GM21447 (cell line): Measurements from ENCODE around the gene LHB.
"Not testable (repeated sequence)": the region's sequence is repeated elsewhere in the genome, so short reads cannot be mapped to it uniquely, and the experiment has no call there.

ENCODE experiments used
- ATAC-seq: cut with Tn5 transposase; IDR thresholded peaks from one replicate; pipeline ENCODE4 v1.9.1; 2021; ENCODE audit not compliant: unreplicated experiment

LHB gene

DNA sequence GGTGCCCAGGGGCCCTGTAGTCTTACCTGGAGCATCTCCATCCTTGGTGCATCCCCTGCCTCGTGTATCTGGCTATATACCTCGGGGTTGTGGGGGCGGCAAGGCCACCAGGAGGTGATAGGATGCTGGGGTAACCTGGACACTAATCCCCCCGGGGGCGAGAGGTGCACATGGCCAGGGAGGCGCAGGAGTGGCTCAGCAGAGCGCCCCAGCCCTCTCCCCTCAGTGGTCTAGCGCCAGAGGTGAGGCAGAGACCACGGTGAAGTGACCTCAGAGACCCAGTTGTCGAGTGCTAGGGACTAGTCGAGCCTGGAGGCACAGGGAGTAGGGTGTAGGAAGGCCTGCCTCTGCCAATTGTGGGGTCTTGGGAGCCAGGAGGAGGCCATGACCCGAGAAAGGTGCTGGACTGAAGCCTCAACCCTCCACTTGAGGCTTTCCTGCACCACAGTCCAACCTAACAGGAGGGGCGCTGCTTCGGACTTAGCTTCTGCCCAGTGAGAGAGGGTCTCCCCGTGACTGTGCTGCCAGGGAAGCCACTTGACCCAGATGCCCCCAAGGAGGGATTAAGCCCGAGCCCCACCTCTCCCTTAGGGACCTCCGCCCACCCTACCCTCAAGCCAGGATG lies at the start of gene LHB:
Gene LHB, minus strand, starts transcription at position 51 of the 625 bp plus-strand sequence. Its CDS starts 10 bp downstream, at position 41.
- ATAC-seq = no peak

DNA sequence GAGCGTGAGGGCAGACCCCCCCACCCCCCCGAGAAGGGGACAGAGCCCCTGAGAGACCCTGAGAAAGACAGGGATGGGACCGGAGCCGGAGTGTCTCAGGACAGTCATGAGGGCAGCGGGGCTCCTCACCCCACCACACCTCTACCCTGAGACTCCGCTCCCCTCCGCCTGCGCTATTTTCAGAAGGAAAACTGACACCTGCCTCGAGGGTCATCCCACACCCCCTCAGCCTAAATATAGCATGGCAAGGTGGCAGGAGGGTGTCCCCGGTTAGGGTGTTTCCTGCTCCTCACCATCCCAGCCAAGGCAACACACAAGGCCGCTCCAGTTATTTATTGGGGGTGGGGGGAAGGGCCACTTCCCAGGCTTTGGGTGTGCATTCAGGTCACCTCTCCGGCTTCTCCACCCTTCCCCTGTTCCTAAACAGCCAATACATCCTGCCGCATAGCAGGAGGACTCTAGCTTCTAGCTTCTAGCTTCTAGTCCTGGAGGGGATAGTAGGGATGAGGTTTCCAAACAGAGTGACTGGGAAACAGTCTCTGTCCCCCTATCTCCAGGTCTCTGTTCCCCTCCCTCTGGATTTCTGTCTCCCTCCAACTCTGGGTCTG lies 49.1 kb upstream of the LHB start:
- no peak for ATAC-seq

DNA sequence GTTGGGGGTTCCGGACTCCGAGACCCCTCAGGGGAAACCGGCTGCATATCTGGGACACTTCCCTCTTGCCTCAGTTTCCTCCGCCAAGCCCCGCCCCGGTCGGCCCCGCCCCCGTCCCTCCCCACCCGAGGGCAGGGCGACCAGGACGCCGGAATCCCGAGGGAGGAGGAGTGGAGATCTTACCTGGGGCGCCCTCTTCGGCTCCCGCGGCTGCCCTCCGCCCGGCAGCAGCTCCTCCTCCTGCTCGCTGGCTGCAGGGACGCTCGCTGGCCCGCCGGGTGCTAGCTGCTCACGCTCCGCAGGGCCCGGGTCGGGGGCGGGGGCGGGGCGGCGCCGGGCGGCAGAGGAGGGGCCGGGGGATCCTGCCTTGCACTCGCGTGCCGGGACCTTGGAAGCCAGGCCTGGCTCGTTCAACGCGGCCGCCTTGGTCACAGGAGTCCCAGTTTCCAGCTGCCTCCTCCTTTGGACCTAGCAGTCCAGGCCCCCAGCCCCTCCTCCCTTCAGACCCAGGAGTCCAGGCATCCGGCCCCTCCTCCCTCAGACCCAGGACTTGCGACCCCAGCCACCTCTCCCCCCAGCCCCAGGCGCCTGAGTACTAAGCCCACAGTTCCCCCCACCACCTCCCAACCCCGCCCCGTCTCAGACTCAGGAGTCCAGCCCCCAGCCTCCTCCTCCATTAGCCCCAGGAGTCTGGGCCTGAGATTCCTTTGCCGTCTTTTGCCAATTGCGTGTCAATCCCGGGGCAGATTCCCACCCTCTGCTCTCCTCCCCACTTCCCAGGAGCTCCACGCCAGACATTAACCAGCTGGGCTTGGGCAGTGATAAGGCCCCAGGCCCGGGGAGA lies 48.1 kb upstream of the LHB start, which contains the start of gene NTF4:
Gene NTF4, minus strand, starts transcription at position 51 of the 844 bp plus-strand sequence. CDS start 2,821 bp downstream, outside the sequence.
- ATAC-seq = no peak

DNA sequence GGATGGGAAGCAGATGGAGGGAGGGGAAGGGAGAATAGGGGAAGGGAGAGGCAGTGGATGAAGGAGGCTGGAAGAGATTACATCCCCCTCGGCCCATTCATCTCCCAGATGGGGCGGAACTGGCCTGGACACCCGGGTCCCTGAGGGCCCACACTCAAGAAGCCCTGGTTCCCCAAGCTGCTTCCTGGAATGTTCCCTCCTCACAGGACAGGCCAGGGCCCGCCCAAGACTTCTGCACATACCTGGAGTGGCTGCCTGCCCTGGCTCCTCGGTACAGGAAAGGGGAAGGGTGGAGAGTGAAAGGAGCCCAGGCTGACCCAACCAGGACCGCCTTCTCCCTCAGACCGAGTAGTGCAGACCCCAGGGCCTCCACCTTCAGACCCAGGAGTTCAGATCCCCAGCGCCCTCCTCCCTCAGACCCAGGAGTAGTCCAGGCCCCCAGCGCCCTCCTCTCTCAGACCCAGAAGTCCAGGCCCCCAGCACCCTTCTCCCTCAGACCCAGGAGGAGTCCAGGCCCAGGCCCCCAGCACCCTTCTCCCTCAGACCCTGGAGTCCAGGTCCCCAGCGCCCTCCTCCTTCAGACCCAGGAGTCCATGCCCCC lies 47.2 kb upstream of the LHB start:
- no peak for ATAC-seq

DNA sequence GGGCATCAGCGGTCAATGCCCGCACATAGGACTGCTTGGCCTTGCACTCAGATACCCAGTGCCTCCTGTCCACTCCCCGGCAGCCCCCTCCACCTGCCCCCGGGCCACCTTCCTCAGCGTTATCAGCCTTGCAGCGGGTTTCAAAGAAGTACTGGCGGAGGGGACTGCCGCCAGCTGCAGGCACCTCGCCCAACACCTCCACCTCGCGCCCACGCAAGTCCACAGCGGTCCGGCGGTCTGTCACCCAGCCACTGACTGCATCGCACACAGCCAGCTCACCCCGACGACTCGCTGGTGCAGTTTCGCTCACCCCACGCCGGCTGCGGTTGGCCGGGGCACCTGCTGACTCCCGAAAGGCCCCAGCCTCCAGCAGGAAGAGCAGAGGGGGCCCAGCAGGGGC lies 44.6 kb upstream of the LHB start:
- ATAC-seq = no peak

DNA sequence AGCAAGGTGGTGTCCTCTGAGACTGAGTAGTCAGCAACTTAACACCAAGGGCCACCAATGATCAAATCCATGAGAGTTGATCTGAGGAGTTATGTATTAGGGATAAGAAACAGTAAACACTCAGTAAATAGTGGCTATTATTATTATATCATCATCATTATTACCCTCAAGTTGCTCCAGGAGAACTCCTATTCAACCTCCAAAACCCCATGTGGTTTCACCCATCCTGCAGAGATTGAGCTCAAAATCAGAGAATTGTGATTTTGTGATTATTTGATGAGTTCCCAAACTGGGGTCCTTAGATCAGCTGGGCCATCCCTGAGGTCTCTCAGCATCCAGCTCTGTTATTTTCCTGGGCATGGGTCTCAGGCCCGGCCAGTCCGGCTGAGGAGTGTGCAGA lies 44.1 kb upstream of the LHB start:
- no peak for ATAC-seq

DNA sequence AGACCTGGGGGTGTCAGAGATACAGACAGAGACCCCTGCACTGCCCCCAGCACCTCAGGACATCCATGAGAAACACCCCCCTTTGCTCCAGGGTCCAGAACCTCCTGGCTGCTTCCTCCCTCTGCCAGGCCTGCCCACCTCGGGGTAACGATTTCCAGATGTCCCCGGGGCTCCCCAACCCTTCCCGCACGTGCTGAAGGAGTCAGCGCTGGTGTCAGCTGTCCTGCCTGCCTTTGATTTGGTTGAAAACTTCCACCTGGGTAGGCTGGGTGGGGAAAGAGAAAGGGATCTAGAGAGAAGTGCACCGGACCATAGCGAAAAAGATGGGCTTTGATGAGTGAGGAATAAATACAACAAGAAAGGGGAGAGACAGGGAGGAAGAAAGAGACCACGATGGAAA lies 42.2 kb upstream of the LHB start:
- no peak for ATAC-seq

DNA sequence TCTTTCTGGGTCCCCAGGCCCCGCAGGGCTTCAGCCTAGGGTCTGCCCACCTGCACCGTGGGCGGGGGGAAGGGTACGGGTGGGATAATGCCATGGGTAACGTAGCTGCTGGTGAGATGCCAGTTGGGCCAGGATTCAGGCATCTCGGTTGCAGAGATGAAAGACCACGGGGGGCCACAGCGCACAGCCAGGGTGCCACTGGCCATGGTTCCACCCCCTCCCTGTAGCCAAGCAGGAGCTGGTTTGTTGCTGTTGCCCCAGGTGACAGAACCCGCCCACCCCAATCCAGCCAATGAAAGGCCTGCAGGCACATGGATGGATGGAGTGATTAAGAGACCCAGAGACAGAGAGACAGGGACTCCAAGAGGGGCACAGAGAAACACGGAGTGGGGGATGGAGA lies 41.7 kb upstream of the LHB start:
- ATAC-seq = no peak

DNA sequence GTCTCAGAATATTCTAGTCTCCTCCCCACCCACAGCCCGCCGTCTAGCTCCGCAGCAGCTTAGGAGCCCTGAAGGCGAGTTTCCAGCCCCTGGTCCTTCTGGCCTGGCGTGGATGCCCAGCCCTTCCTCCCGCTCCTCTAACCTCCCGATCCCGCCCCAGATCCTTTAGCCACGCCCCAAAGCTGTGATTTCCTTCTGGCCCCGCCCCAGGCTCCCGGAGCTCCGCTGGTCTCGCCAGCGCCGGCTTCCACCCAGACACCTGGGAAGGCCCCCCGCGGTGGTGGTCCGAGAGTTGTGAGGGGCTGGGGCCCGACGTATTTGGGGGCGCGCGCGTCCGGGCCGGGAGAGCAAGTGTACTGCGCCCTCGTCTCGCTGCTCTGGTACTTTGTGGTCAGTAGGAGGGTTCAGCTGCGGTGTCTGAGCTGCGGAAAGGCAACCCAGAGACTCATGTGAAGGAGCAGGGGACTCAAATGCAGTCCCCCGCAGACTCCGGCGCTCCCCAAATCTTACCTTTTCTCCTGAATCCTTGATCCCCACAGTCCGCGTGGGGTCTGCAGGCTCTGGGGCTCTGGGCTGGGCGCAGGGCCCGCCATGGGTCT lies 40.8 kb upstream of the LHB start, which contains the start of gene CGB7:
Gene CGB7, minus strand, starts transcription at position 114 of the 599 bp plus-strand sequence. CDS start 2,374 bp downstream, outside the sequence.
- ATAC-seq = no peak

DNA sequence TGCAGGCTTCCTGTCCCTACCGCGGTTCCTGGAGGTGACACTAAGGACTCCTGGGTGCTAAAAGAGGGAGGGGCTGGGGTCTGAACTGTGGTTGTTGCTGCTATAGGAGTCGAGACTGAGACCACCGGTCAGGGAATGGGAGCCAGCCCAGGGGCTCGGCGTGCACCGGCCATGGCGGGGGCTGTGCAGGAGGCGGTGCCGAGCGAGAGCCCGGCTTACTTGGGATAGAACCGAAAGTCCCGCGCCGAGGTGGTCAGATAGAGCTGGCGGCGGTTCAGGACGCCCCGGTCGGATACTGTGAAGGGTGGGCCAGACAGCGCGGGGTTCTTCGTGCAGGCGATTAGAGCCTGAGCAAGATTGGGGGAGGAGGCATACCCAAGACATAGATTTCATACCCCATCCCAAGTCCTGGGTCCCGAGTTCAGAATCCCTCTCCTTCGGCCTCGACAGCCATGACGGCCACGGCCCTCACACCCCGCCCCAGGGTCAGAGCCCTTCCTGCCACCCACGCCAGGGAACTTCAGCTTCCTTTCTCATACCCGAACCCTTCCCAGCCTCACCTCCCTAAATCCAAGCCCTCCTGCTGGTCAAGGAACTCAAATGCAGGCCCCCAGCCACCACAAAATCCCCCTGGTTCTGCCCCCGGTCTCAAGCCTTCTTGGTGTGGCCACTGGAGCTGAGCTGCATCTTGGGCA lies 40.2 kb upstream of the LHB start:
- not testable (repeated sequence) for ATAC-seq

DNA sequence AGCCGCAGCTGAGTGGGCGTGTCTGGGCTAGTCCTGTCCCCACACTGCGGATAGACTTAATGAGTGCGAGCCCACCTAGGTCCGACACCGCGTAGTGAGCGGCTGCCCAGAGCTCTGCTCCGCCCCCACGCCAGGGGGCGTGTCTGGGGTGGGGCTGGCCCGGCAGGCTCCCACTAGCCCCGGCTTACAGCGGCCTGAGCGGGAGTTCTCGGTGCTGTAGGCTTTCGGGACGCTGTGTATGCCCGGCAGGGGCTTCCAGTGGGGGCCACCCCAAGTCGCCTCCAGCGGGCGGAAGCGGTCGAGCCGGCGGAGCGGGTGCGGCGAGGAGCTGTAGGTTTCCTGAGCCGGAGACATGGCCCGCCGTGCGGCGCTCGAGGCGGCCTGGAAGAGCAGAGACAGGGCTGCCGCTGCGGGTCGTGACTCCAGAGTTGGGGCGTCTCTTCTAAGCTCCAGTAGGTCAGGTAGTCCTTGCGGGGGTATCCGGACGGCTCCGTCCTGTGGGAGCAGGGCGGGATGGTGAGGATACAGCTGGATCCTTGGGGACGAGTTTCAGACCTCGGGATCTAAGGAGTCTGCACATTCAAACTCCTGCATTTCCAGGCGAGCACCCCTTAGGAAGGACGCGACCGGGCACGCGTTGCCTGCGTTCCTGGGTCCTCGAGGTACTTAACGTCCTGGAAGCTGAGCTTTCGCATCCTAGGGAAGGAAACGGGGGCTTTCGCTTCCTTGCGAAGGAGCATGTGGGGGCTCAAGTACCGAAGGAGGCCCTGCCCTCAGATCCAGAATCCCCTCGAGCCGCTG lies 39.4 kb upstream of the LHB start:
- ATAC-seq = no peak

DNA sequence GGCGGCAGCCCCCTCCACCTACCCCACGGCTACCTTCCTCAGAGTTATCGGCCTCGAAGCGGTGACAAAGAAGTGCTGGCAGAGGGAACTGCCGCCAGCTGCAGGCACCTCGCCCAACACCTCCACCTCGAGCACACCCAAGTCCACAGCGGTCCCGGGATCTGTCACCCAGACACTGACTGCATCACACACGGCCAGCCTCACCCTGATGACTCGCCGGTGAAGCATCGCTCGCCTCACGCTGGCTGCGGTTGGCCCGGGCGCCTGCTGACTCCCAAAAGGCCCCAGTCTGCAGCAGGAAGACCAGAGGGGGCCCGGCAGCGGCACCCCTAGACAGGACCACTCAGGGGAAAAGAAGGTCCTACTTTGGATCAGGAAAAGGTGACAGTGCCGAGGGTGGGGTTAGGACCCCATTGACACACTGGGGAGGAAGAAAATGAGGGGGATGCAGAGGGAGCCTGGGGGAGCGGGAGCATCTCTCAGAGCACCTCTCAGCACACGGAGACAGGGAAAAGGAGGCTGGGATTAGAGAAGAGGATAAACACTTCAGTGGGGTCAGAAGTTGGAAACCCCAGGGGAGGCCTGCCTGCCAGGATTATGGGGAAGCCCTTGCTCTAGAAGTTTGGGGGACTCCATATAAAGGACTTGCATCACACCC lies 33.6 kb upstream of the LHB start:
- ATAC-seq = not testable (repeated sequence)

DNA sequence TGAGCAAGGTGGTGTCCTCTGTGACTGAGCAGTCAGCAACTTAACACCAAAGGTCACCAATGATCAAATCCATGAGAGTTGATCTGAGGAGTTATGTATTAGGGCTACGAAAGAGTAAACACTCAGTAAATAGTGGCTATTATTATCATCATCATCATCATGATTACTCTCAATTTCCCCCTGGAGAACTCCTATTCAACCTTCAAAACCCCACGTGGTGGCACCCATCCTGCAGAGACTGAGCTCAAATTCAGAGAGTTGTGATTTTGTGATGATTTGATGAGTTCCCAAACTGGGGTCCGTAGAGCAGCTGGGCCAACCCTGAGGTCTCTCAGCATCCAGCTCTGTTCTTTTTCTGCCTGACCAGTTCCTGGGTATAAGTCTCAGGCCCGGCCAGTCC lies 32.9 kb upstream of the LHB start:
- ATAC-seq = not testable (repeated sequence)

DNA sequence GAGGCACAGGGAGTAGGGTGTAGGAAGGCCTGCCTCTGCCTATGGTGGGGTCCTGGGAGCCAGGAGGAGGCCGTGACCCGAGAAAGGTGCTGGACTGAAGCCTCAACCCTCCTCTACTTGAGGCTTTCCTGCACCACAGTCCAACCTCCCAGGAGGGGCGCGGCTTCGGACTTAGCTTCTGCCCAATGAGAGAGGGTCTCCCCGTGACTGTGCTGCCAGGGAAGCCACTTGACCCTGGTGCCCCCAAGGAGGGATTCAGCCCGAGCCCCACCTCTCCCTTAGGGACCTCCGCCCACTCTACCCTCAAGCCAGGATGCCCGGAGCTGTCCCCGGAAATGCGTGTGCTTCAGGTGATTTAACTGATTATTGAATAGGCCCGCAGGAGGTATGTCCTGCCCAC lies 32.1 kb upstream of the LHB start, which contains the start of gene CGB8:
Gene CGB8, minus strand, starts transcription at position 101 of the 400 bp plus-strand sequence. CDS start 372 bp downstream, outside the sequence.
- not testable (repeated sequence) for ATAC-seq

DNA sequence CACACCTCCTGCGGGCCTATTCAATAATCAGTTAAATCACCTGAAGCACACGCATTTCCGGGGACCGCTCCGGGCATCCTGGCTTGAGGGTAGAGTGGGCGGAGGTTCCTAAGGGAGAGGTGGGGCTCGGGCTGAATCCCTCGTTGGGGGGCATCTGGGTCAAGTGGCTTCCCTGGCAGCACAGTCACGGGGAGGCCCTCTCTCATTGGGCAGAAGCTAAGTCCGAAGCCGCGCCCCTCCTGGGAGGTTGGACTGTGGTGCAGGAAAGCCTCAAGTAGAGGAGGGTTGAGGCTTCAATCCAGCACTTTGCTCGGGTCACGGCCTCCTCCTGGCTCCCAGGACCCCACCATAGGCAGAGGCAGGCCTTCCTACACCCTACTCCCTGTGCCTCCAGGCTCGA lies 26.7 kb upstream of the LHB start, which contains the start of gene CGB5:
Gene CGB5, plus strand, starts transcription at position 301 of the 400 bp plus-strand sequence. CDS start 362 bp downstream, outside the sequence.
- not testable (repeated sequence) for ATAC-seq

DNA sequence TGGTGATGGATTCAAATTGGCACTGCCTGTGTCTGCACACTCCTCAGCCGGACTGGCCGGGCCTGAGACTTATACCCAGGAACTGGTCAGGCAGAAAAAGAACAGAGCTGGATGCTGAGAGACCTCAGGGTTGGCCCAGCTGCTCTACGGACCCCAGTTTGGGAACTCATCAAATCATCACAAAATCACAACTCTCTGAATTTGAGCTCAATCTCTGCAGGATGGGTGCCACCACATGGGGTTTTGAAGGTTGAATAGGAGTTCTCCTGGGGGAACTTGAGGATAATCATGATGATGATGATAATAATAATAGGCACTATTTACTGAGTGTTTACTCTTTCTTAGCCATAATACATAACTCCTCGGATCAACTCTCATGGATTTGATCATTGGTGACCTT lies 25.8 kb upstream of the LHB start:
- not testable (repeated sequence) for ATAC-seq

DNA sequence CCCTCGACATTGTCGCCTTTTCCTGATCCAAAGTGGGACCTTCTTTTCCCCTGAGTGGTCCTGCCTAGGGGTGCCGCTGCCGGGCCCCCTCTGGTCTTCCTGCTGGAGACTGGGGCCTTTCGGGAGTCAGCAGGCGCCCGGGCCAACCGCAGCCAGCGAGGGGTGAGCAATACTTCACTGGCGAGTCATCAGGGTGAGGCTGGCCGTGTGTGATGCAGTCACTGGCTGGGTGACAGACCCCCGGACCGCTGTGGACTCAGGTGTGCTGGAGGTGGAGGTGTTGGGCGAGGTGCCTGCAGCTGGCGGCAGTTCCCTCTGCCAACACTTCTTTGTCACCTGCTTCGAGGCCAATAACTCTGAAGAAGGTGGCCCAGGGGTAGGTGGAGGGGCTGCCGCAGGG lies 25.3 kb upstream of the LHB start:
- ATAC-seq = no peak

DNA sequence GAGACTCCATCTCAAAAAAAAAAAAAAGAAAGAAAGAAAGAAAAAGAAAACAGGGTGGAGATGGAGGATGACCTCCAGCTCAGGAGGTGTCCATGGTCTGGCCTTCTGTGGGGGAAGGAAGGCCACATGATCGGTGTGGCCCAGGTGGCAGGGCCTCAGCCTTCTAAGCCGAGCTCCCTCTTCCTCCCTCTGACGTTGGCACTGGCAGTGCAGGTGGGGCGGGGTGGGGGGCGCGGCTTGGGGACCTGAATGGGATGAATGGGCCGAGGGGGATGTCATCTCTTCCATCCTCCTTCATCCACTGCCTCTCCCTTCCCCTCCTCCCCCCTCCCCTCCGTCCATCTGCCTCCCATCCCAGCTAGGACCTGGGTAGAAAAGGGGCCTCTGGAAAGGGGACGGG lies 22.8 kb upstream of the LHB start:
- ATAC-seq = not testable (repeated sequence)
